ENCODE results near the gene CAMKV.

GRCh38 chr3:49906073-49906743, 36.5 kb upstream of the CAMKV start:
- TF ChIP-seq CTCF (IDR thresholded peaks at IDR 0.05; ENCODE audit: insufficient read depth, low read length): peak; percentile 50
- TF ChIP-seq GABPA (IDR thresholded peaks at IDR 0.05; ENCODE audit: low read depth): no peak
- TF ChIP-seq POLR2AphosphoS5 (IDR thresholded peaks at IDR 0.05; ENCODE audit: low read depth): no peak
- no peak for TF ChIP-seq REST (IDR thresholded peaks at IDR 0.05; ENCODE audit: insufficient replicate concordance, low read depth)
- TF ChIP-seq SPI1 (IDR thresholded peaks at IDR 0.05; ENCODE audit: borderline replicate concordance, low read depth): peak; percentile 63; the same call in 1 of the 2 replicates
